ENCODE measurements around the gene FILIP1L.

Gene FILIP1L

GRCh38 chr3:100125161-100125938 lies 11.0 kb upstream of the FILIP1L start:
- no peak for DNase-seq (ENCODE audit: low read depth, low spot score)

- no peak for DNase-seq (ENCODE audit: low read depth, low spot score)
These were observed 10.0 kb upstream of the FILIP1L start for GRCh38 chr3:100124201-100124761.

GRCh38 chr3:100123112-100123511 lies 8.8 kb upstream of the FILIP1L start:
- no peak for DNase-seq (ENCODE audit: low read depth, low spot score)

- DNase-seq (ENCODE audit: low read depth, low spot score) = no peak
These were observed 8.0 kb upstream of the FILIP1L start for GRCh38 chr3:100122321-100122720.

GRCh38 chr3:100120693-100121092 lies 6.4 kb upstream of the FILIP1L start:
- DNase-seq (ENCODE audit: low read depth, low spot score) = no peak

GRCh38 chr3:100120012-100120411 lies 5.7 kb upstream of the FILIP1L start:
- no peak for DNase-seq (ENCODE audit: low read depth, low spot score)

- no peak for DNase-seq (ENCODE audit: low read depth, low spot score)
These were observed 2.8 kb upstream of the FILIP1L start for GRCh38 chr3:100117093-100117492.

GRCh38 chr3:100113723-100114412 lies 433 bp downstream of the FILIP1L start:
- no peak for DNase-seq (ENCODE audit: low read depth, low spot score)

- DNase-seq (ENCODE audit: low read depth, low spot score) = no peak
These were observed 2.6 kb downstream of the FILIP1L start for GRCh38 chr3:100111728-100112127.

GRCh38 chr3:100110162-100110561 lies 4.1 kb downstream of the FILIP1L start:
- DNase-seq (ENCODE audit: low read depth, low spot score) = no peak

GRCh38 chr3:100108464-100109079 lies 5.7 kb downstream of the FILIP1L start:
- no peak for DNase-seq (ENCODE audit: low read depth, low spot score)

GRCh38 chr3:100107221-100107814 lies 7.0 kb downstream of the FILIP1L start:
- DNase-seq (ENCODE audit: low read depth, low spot score) = no peak

- DNase-seq (ENCODE audit: low read depth, low spot score) = no peak
These were observed 7.7 kb downstream of the FILIP1L start for GRCh38 chr3:100106531-100107141.

- DNase-seq (ENCODE audit: low read depth, low spot score) = no peak
These were observed 8.2 kb downstream of the FILIP1L start for GRCh38 chr3:100106094-100106493.

GRCh38 chr3:100105501-100105900 lies 8.8 kb downstream of the FILIP1L start:
- no peak for DNase-seq (ENCODE audit: low read depth, low spot score)

GRCh38 chr3:100104817-100105413 lies 9.4 kb downstream of the FILIP1L start:
- no peak for DNase-seq (ENCODE audit: low read depth, low spot score)

- DNase-seq (ENCODE audit: low read depth, low spot score) = no peak
These were observed 9.9 kb downstream of the FILIP1L start for GRCh38 chr3:100104442-100104798.

- no peak for DNase-seq (ENCODE audit: low read depth, low spot score)
These were observed 10.5 kb downstream of the FILIP1L start for GRCh38 chr3:100103558-100104441.

- DNase-seq (ENCODE audit: low read depth, low spot score) = no peak
These were observed 11.5 kb downstream of the FILIP1L start for GRCh38 chr3:100102757-100103156.

GRCh38 chr3:100100425-100100824 lies 13.9 kb downstream of the FILIP1L start:
- no peak for DNase-seq (ENCODE audit: low read depth, low spot score)
